SU-DHL-6 (cell line): Measurements from ENCODE around the gene ZNRF1.

Experiments
- EZH2phosphoT487 ChIP-seq: fragments of 200-600 bp; sonication (generic), shearing (Covaris generic); conservative IDR thresholded peaks from 2 replicates; pipeline ENCODE4 v1.6.1; 2018; ENCODE audit warnings: mild to moderate bottlenecking, antibody characterized with exemption, low read length, moderate library complexity, mixed read lengths
- TF ChIP-seq, protein P1 (sequence below): fragments of 200-600 bp; sonication (generic); IDR thresholded peaks from one replicate; pipeline ENCODE4 v1.5.1; 2017; ENCODE audit warnings: antibody characterized with exemption, mild to moderate bottlenecking, low read length, moderate library complexity; ENCODE audit not compliant: insufficient read depth, poor library complexity, severe bottlenecking

DNA sequence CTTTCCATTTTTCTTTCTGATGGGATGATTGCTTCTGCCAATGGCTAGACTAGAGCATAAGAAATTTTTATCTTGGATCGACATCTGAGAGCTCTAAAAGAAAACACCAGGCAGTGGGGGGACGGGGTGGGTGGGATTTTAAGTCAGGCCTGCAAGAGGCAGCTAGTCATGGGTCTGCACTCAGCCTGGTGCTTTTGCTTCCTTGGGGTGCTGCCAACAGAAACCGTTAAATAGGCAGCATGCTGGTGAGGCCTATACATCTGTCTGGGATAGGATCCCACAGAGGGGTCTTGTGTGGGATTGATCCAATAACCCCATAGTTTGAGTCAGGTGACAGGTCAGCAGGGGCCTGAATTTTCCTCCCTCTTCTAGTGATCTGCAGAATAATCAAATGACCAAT, 26.9 kb downstream of the ZNRF1 start:
- TF ChIP-seq, protein P1, sequence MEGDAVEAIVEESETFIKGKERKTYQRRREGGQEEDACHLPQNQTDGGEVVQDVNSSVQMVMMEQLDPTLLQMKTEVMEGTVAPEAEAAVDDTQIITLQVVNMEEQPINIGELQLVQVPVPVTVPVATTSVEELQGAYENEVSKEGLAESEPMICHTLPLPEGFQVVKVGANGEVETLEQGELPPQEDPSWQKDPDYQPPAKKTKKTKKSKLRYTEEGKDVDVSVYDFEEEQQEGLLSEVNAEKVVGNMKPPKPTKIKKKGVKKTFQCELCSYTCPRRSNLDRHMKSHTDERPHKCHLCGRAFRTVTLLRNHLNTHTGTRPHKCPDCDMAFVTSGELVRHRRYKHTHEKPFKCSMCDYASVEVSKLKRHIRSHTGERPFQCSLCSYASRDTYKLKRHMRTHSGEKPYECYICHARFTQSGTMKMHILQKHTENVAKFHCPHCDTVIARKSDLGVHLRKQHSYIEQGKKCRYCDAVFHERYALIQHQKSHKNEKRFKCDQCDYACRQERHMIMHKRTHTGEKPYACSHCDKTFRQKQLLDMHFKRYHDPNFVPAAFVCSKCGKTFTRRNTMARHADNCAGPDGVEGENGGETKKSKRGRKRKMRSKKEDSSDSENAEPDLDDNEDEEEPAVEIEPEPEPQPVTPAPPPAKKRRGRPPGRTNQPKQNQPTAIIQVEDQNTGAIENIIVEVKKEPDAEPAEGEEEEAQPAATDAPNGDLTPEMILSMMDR, result no peak
- TF ChIP-seq EZH2phosphoT487, result no peak
